ENCODE measurements around the gene MCTP1. TPM values are rescaled to one million over a fixed set of nuclear protein-coding genes. Genes with fewer than 3 reads are reported as not detected.

Gene MCTP1
- total RNA-seq, 2 donors from 2014 or later, result 5.1 to 10.0 TPM

GRCh38 chr5:95283022-95283615 is 1.8 kb downstream of the MCTP1 start:
- Histone ChIP-seq H3K27ac (no peak overlapping the region), H3K27me3 (peaks cover 28% of the 10 kb centered on the region in 2 donors), H3K36me3 (no peaks in the 10 kb centered on the region), H3K9me3 (no peaks in the 10 kb centered on the region), H3K4me3 (peak overlapping the region in 1 of 2 donors; percentile 57), H3K4me1 (peaks cover 0 to 28% of the 10 kb centered on the region in 2 donors)
- DNase-seq (ENCODE audit: low spot score), result no peak
- TF ChIP-seq CTCF (IDR thresholded peaks at IDR 0.05), result no peak

GRCh38 chr5:95281226-95281625 is 3.7 kb downstream of the MCTP1 start:
- H3K4me3 ChIP-seq, result no peak overlapping the region
- H3K27me3 ChIP-seq, result peaks cover 28% of the 10 kb centered on the region in 2 donors
- no peaks in the 10 kb centered on the region for H3K36me3 ChIP-seq
- no peak overlapping the region for H3K27ac ChIP-seq
- DNase-seq (ENCODE audit: low spot score), result no peak
- H3K4me1 ChIP-seq, result peaks cover 0 to 28% of the 10 kb centered on the region in 2 donors
- H3K9me3 ChIP-seq, result no peaks in the 10 kb centered on the region
- TF ChIP-seq CTCF (IDR thresholded peaks at IDR 0.05), result no peak

GRCh38 chr5:95280401-95281095 is 4.3 kb downstream of the MCTP1 start:
- H3K27me3 ChIP-seq, result peaks cover 28% of the 10 kb centered on the region in 2 donors
- TF ChIP-seq CTCF (IDR thresholded peaks at IDR 0.05), result no peak
- DNase-seq (ENCODE audit: low spot score), result no peak

GRCh38 chr5:95274011-95274410 is 10.9 kb downstream of the MCTP1 start:
- TF ChIP-seq CTCF (IDR thresholded peaks at IDR 0.05), result no peak
- H3K4me1 ChIP-seq, result no peaks in the 10 kb centered on the region
- H3K27me3 ChIP-seq, result no peaks in the 10 kb centered on the region
- no peak for DNase-seq (ENCODE audit: low spot score)
- no peak overlapping the region for H3K4me3 ChIP-seq
- H3K9me3 ChIP-seq, result no peaks in the 10 kb centered on the region
- H3K36me3 ChIP-seq, result no peaks in the 10 kb centered on the region
- H3K27ac ChIP-seq, result no peak overlapping the region

More at GRCh38 chr5:95280401-95281095, 4.3 kb downstream of the MCTP1 start:
- Histone ChIP-seq H3K36me3 (no peaks in the 10 kb centered on the region), H3K27ac (no peak overlapping the region), H3K4me1 (peaks cover 0 to 27% of the 10 kb centered on the region in 2 donors), H3K9me3 (no peaks in the 10 kb centered on the region), H3K4me3 (no peak overlapping the region)

GRCh38 chr5:95272316-95272929 is 12.5 kb downstream of the MCTP1 start:
- H3K27ac ChIP-seq, result no peak overlapping the region
- H3K4me3 ChIP-seq, result no peak overlapping the region
- H3K4me1 ChIP-seq, result no peaks in the 10 kb centered on the region
- no peaks in the 10 kb centered on the region for H3K36me3 ChIP-seq
- no peaks in the 10 kb centered on the region for H3K9me3 ChIP-seq
- no peaks in the 10 kb centered on the region for H3K27me3 ChIP-seq
- TF ChIP-seq CTCF (IDR thresholded peaks at IDR 0.05), result no peak
- DNase-seq (ENCODE audit: low spot score), result no peak

All from right atrium auricular region (tissue), 2 donors.